DND-41 (cell line): ENCODE data around the gene TXNDC2.
"Not testable (repeated sequence)": the region's sequence is repeated elsewhere in the genome, so short reads cannot be mapped to it uniquely, and the experiment has no call there.

Experiments
- ATAC-seq: fragments of 200-7000 bp; cut with Tn5 transposase; 3 replicates; pipeline ENCODE4 v1.9.1; 2021; ENCODE audit warnings: low read depth; ENCODE audit not compliant: insufficient read depth
- DNase-seq: peaks from one replicate; pipeline ENCODE4 v3.0.0-alpha.2; 2020
- H2AFZ ChIP-seq: 2 replicates; pipeline ENCODE4 v1.6.0; 2012; ENCODE audit warnings: low read depth, low read length
- H3K27ac ChIP-seq: 2 replicates; pipeline ENCODE4 v1.5.1; 2012; ENCODE audit warnings: low read length, inconsistent platforms
- H3K27me3 ChIP-seq: fragments of 200-600 bp; sonication (generic); 2 replicates; pipeline ENCODE4 v1.6.0; 2012; ENCODE audit warnings: low read length, mild to moderate bottlenecking, inconsistent platforms; ENCODE audit not compliant: insufficient read depth, poor library complexity
- H3K36me3 ChIP-seq: 2 replicates; pipeline ENCODE4 v1.5.1; 2012; ENCODE audit warnings: low read length, inconsistent platforms; ENCODE audit not compliant: insufficient read depth
- H3K4me1 ChIP-seq: 2 replicates; pipeline ENCODE4 v1.5.1; 2012; ENCODE audit warnings: mild to moderate bottlenecking, low read length; ENCODE audit not compliant: insufficient read depth
- H3K4me2 ChIP-seq: 2 replicates; pipeline ENCODE4 v1.6.0; 2012; ENCODE audit warnings: mild to moderate bottlenecking, moderate library complexity, low read length, inconsistent platforms; ENCODE audit not compliant: insufficient read depth
- H3K4me3 ChIP-seq, 2 experiments: fragments of 200-600 bp in 1 of 2; shearing (Covaris generic) in 1 of 2; 2 replicates each; pipeline ENCODE4 v1.5.1; 2012 to 2016; ENCODE audit warnings: inconsistent platforms in 2 of 2, low read length in 2 of 2, mild to moderate bottlenecking in 2 of 2, low read depth in 1 of 2, moderate library complexity in 1 of 2
- H3K79me2 ChIP-seq: 2 replicates; pipeline ENCODE4 v1.6.0; 2012; ENCODE audit warnings: low read length, inconsistent platforms; ENCODE audit not compliant: insufficient read depth
- H3K9ac ChIP-seq: 2 replicates; pipeline ENCODE4 v1.6.0; 2012; ENCODE audit warnings: low read depth, mild to moderate bottlenecking, inconsistent platforms, low read length, moderate library complexity
- H3K9me3 ChIP-seq: 2 replicates; pipeline ENCODE4 v1.5.1; 2012; ENCODE audit warnings: low read length, moderate library complexity, mild to moderate bottlenecking, inconsistent platforms; ENCODE audit not compliant: insufficient read depth, severe bottlenecking
- H4K20me1 ChIP-seq: 2 replicates; pipeline ENCODE4 v1.6.0; 2012; ENCODE audit warnings: low read length; ENCODE audit not compliant: insufficient read depth
- EZH2 ChIP-seq: IDR thresholded peaks from 3 replicates; pipeline ENCODE4 v1.6.1; 2012; ENCODE audit warnings: borderline replicate concordance, low read depth, mild to moderate bottlenecking, moderate library complexity, low read length, inconsistent platforms; ENCODE audit not compliant: severe bottlenecking
- TF ChIP-seq, protein P1 (sequence below): IDR thresholded peaks from 2 replicates; pipeline ENCODE4 v1.5.1; 2012; ENCODE audit warnings: borderline replicate concordance, low read length, moderate library complexity, mild to moderate bottlenecking; ENCODE audit not compliant: poor library complexity, severe bottlenecking; ENCODE audit errors: extremely low read depth

Gene TXNDC2

DNA sequence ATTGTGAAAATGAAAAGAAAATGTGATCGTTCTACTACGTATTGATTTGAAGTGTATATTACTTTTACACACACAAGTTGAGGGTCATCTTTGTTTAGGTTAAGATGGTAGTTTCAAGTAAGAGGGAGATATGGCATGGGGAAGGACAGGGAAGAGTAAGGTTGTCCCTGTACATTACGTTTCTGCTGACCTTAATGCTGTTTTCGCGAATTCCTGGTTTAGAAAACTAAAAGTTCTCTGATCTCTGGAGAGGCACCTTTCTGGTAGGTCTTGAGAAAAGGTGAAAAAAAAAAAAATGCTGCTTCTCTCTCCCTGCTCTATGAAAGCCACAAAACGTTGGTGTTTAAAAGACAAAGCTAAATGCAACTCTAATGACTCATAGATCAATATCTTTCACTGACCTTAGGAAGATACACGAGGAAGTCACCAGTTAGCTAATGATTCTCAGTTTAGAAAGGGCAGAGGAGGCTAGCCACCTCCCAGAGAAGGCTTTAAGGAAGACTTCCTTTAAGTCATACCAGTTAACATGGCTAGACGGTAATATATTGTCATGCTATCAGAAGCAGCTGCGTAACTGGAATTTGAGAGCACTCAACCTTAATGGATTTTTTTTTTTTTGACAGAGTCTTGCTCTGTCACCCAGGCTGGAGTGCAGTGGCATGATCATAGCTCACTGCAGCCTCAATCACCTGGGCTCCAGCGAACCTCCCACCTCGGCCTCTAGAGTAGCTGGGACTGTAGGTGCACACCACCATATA lies 13.2 kb downstream of the TXNDC2 start:
- Histone ChIP-seq H3K4me3 (no peak overlapping the region), H3K79me2 (no peaks in the 10 kb centered on the region), H3K9ac (no peak overlapping the region), H4K20me1 (no peaks in the 10 kb centered on the region), H3K27ac (no peak overlapping the region), H2AFZ (no peak overlapping the region), H3K4me1 (no peaks in the 10 kb centered on the region), H3K27me3 (no peaks in the 10 kb centered on the region), H3K36me3 (no peaks in the 10 kb centered on the region), H3K9me3 (no peaks in the 10 kb centered on the region), H3K4me2 (no peak overlapping the region)
- no peak for ATAC-seq
- DNase-seq: no peak
- TF ChIP-seq, protein P1, sequence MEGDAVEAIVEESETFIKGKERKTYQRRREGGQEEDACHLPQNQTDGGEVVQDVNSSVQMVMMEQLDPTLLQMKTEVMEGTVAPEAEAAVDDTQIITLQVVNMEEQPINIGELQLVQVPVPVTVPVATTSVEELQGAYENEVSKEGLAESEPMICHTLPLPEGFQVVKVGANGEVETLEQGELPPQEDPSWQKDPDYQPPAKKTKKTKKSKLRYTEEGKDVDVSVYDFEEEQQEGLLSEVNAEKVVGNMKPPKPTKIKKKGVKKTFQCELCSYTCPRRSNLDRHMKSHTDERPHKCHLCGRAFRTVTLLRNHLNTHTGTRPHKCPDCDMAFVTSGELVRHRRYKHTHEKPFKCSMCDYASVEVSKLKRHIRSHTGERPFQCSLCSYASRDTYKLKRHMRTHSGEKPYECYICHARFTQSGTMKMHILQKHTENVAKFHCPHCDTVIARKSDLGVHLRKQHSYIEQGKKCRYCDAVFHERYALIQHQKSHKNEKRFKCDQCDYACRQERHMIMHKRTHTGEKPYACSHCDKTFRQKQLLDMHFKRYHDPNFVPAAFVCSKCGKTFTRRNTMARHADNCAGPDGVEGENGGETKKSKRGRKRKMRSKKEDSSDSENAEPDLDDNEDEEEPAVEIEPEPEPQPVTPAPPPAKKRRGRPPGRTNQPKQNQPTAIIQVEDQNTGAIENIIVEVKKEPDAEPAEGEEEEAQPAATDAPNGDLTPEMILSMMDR: no peak
- no peak for TF ChIP-seq EZH2

DNA sequence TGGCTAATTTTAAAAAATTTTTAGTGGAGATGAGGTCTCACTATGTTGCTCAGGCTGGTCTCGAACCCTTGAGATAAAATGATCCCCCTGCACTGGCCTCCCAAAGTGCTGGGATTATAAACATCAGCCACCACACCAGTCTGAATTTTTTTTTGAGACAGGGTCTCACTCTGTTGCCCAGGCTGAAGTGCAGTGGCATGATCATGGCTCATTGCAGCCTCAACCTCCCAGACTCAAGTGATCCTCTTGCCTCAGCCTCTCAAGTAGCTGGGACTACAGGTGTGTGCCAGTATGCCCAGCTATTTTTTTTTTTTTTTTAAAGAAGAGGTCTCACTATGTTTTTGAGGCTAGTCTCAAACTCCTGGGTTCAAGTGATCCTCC lies 13.8 kb downstream of the TXNDC2 start:
- ATAC-seq, H2AFZ ChIP-seq, H3K9ac ChIP-seq: not testable (repeated sequence)

DNA sequence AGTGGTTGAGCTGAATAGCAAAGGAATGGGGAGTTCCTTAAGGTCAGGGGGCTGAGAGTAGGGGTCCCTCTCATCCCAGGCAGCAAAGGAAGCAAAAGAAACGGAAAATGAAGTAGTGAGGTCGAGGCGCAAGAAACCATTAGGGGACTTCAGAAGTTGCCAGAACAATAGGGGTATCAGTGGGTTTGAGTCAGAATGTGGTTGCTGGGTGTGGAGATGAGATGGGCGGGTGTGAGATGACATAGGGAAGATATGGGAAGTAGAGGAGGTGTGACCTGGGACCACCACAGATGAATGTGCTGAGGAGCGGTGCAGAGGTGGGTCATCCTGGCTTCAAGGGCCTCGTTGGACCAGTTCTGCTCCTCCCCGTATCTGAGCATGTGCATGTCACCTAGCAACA lies 14.9 kb downstream of the TXNDC2 start:
- Histone ChIP-seq H3K9me3 (no peaks in the 10 kb centered on the region), H3K4me2 (no peak overlapping the region), H3K27ac (no peak overlapping the region), H3K4me1 (no peaks in the 10 kb centered on the region), H3K27me3 (peaks cover 3% of the 10 kb centered on the region), H2AFZ (no peak overlapping the region), H3K79me2 (no peaks in the 10 kb centered on the region), H3K9ac (no peak overlapping the region), H3K36me3 (no peaks in the 10 kb centered on the region), H3K4me3 (no peak overlapping the region), H4K20me1 (no peaks in the 10 kb centered on the region)
- no peak for TF ChIP-seq EZH2
- TF ChIP-seq, protein P1: no peak
- DNase-seq (no peak), ATAC-seq (no peak)

More for the DNA sequence above, 13.8 kb downstream of the TXNDC2 start:
- H3K4me1 ChIP-seq, H3K4me3 ChIP-seq, H3K27ac ChIP-seq, H3K36me3 ChIP-seq, H3K27me3 ChIP-seq, H3K9me3 ChIP-seq, H3K4me2 ChIP-seq, H3K79me2 ChIP-seq, DNase-seq, H4K20me1 ChIP-seq: not testable (repeated sequence)

DNA sequence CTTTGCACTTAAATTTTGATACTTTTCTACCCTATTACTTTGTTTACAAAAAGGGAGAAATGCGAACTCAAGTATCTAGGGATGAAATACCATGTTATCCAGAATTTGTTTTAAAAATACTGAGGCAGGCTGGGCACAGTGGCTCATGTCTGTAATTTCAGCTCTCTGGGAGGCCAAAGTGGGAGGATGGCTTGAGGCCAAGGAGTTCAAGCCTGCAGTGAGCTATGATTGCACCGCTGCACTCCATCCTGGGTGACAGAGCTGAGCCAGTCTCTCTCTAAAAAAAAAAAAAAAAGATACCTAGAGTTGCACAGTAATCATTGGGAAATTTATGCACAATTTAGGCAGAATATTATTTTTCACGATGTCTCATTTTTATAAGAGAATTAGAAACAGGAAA lies 15.6 kb downstream of the TXNDC2 start:
- Histone ChIP-seq H4K20me1 (no peaks in the 10 kb centered on the region), H3K4me2 (no peak overlapping the region), H3K9ac (no peak overlapping the region), H2AFZ (no peak overlapping the region), H3K27ac (no peak overlapping the region), H3K27me3 (peaks cover 10% of the 10 kb centered on the region), H3K4me1 (no peaks in the 10 kb centered on the region), H3K9me3 (no peaks in the 10 kb centered on the region), H3K36me3 (no peaks in the 10 kb centered on the region), H3K79me2 (no peaks in the 10 kb centered on the region), H3K4me3 (no peak overlapping the region)
- ATAC-seq (no peak), DNase-seq (no peak)
- TF ChIP-seq EZH2: no peak
- TF ChIP-seq, protein P1: no peak

DNA sequence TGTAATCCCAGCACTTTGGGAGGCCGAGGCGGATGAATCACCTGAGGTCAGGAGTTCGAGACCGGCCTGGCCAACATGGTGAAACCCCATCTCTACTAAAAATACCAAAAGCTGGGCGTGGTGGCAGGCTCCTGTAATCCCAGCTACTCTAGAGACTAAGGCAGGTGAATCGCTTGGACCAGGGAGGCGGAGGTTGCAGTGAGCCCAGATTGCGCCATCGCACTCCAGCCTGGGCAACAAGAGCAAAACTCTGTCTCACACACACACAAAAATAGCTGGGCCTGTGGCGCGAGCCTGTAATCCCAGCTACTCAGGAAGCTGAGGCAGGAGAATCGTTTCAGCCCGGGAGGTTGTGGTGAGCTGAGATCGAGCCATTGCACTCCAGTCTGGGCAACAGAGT lies 16.5 kb downstream of the TXNDC2 start:
- H3K4me2 ChIP-seq, H3K9ac ChIP-seq, H3K9me3 ChIP-seq, H3K4me3 ChIP-seq, ATAC-seq, H4K20me1 ChIP-seq, H3K79me2 ChIP-seq, H3K4me1 ChIP-seq, DNase-seq, H3K27ac ChIP-seq, H3K36me3 ChIP-seq, H2AFZ ChIP-seq: not testable (repeated sequence)
- H3K27me3 ChIP-seq: peaks cover 17% of the 10 kb centered on the region
